ENCODE measurements around the gene CD7. TPM values are rescaled to one million over a fixed set of nuclear protein-coding genes. Genes with fewer than 3 reads are reported as not detected.
A peak's percentile ranks its signal among the peaks of the same experiment; 100 is the strongest.

CD7 gene
- total and polyA plus RNA-seq, 9 of the 15 experiments (the other 6 are each of a cell fraction or from before 2014, with no cell fraction given) = 0.21 to 0.35 TPM; not detected in 7

GRCh38 chr17:82292251-82293154 lies 24.9 kb downstream of the CD7 start (continued):
- TF ChIP-seq, protein P1, sequence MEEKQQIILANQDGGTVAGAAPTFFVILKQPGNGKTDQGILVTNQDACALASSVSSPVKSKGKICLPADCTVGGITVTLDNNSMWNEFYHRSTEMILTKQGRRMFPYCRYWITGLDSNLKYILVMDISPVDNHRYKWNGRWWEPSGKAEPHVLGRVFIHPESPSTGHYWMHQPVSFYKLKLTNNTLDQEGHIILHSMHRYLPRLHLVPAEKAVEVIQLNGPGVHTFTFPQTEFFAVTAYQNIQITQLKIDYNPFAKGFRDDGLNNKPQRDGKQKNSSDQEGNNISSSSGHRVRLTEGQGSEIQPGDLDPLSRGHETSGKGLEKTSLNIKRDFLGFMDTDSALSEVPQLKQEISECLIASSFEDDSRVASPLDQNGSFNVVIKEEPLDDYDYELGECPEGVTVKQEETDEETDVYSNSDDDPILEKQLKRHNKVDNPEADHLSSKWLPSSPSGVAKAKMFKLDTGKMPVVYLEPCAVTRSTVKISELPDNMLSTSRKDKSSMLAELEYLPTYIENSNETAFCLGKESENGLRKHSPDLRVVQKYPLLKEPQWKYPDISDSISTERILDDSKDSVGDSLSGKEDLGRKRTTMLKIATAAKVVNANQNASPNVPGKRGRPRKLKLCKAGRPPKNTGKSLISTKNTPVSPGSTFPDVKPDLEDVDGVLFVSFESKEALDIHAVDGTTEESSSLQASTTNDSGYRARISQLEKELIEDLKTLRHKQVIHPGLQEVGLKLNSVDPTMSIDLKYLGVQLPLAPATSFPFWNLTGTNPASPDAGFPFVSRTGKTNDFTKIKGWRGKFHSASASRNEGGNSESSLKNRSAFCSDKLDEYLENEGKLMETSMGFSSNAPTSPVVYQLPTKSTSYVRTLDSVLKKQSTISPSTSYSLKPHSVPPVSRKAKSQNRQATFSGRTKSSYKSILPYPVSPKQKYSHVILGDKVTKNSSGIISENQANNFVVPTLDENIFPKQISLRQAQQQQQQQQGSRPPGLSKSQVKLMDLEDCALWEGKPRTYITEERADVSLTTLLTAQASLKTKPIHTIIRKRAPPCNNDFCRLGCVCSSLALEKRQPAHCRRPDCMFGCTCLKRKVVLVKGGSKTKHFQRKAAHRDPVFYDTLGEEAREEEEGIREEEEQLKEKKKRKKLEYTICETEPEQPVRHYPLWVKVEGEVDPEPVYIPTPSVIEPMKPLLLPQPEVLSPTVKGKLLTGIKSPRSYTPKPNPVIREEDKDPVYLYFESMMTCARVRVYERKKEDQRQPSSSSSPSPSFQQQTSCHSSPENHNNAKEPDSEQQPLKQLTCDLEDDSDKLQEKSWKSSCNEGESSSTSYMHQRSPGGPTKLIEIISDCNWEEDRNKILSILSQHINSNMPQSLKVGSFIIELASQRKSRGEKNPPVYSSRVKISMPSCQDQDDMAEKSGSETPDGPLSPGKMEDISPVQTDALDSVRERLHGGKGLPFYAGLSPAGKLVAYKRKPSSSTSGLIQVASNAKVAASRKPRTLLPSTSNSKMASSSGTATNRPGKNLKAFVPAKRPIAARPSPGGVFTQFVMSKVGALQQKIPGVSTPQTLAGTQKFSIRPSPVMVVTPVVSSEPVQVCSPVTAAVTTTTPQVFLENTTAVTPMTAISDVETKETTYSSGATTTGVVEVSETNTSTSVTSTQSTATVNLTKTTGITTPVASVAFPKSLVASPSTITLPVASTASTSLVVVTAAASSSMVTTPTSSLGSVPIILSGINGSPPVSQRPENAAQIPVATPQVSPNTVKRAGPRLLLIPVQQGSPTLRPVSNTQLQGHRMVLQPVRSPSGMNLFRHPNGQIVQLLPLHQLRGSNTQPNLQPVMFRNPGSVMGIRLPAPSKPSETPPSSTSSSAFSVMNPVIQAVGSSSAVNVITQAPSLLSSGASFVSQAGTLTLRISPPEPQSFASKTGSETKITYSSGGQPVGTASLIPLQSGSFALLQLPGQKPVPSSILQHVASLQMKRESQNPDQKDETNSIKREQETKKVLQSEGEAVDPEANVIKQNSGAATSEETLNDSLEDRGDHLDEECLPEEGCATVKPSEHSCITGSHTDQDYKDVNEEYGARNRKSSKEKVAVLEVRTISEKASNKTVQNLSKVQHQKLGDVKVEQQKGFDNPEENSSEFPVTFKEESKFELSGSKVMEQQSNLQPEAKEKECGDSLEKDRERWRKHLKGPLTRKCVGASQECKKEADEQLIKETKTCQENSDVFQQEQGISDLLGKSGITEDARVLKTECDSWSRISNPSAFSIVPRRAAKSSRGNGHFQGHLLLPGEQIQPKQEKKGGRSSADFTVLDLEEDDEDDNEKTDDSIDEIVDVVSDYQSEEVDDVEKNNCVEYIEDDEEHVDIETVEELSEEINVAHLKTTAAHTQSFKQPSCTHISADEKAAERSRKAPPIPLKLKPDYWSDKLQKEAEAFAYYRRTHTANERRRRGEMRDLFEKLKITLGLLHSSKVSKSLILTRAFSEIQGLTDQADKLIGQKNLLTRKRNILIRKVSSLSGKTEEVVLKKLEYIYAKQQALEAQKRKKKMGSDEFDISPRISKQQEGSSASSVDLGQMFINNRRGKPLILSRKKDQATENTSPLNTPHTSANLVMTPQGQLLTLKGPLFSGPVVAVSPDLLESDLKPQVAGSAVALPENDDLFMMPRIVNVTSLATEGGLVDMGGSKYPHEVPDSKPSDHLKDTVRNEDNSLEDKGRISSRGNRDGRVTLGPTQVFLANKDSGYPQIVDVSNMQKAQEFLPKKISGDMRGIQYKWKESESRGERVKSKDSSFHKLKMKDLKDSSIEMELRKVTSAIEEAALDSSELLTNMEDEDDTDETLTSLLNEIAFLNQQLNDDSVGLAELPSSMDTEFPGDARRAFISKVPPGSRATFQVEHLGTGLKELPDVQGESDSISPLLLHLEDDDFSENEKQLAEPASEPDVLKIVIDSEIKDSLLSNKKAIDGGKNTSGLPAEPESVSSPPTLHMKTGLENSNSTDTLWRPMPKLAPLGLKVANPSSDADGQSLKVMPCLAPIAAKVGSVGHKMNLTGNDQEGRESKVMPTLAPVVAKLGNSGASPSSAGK (IDR thresholded peaks at IDR 0.05) = peak; percentile 66
- peak; percentile 45; the same call in 1 of the 2 replicates for TF ChIP-seq HBP1 (CRISPR knock-in tag; IDR thresholded peaks at IDR 0.05)
- TF ChIP-seq KAT2B (IDR thresholded peaks at IDR 0.05; ENCODE audit: low read depth, low read length) = no peak
- peak; percentile 75; the same call in 1 of the 2 replicates for TF ChIP-seq SMARCA5 (IDR thresholded peaks at IDR 0.05)
- no peak for TF ChIP-seq ARNT (IDR thresholded peaks at IDR 0.05)
- TF ChIP-seq POLR2B (IDR thresholded peaks at IDR 0.05; ENCODE audit: low read depth, partially characterized antibody) = peak; percentile 94
- TF ChIP-seq, protein P2, sequence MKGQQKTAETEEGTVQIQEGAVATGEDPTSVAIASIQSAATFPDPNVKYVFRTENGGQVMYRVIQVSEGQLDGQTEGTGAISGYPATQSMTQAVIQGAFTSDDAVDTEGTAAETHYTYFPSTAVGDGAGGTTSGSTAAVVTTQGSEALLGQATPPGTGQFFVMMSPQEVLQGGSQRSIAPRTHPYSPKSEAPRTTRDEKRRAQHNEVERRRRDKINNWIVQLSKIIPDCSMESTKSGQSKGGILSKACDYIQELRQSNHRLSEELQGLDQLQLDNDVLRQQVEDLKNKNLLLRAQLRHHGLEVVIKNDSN (CRISPR knock-in tag; IDR thresholded peaks at IDR 0.05) = peak; percentile 99
- no peak for TF ChIP-seq SRSF3 (IDR thresholded peaks at IDR 0.05; ENCODE audit: insufficient read depth, low read length)
- TF ChIP-seq ARHGAP35 (IDR thresholded peaks at IDR 0.05; ENCODE audit: partially characterized antibody) = no peak
- TF ChIP-seq, protein P3, sequence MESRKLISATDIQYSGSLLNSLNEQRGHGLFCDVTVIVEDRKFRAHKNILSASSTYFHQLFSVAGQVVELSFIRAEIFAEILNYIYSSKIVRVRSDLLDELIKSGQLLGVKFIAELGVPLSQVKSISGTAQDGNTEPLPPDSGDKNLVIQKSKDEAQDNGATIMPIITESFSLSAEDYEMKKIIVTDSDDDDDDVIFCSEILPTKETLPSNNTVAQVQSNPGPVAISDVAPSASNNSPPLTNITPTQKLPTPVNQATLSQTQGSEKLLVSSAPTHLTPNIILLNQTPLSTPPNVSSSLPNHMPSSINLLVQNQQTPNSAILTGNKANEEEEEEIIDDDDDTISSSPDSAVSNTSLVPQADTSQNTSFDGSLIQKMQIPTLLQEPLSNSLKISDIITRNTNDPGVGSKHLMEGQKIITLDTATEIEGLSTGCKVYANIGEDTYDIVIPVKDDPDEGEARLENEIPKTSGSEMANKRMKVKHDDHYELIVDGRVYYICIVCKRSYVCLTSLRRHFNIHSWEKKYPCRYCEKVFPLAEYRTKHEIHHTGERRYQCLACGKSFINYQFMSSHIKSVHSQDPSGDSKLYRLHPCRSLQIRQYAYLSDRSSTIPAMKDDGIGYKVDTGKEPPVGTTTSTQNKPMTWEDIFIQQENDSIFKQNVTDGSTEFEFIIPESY (CRISPR knock-in tag; IDR thresholded peaks at IDR 0.05) = peak; percentile 55; the same call in 1 of the 2 replicates
- TF ChIP-seq BCOR (IDR thresholded peaks at IDR 0.05) = peak; percentile 87

Measured in K562 (cell line).